ENCODE data around the gene LRBA.

LRBA gene

GRCh38 chr4:150874338-150875226 is 140.5 kb downstream of the LRBA start:
- no peak for DNase-seq (ENCODE audit: low read depth in 2 of 2)

DNA sequence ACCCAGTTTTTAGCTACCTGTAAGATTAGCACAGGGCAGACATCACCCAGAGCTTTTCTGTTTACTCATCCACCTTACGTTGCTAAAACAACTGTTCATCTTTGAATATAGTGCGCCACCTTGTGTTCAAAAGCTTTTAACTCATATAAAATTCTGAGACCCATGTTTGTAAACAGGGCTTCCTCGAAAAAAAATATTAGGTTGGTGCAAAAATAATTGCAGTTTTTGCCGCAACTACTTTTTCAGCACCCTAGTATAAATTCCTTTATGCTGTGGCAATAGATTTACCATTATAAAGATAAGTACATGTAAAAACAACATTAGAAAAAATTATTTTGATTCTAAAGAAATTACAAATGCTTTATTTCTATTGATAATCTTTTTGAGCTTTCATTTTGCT is 147.9 kb downstream of the LRBA start:
- no peak for DNase-seq (ENCODE audit: low read depth in 2 of 2)

- no peak for DNase-seq (ENCODE audit: low read depth in 2 of 2)
Measured at GRCh38 chr4:150863456-150863855, 151.6 kb downstream of the LRBA start.

DNA sequence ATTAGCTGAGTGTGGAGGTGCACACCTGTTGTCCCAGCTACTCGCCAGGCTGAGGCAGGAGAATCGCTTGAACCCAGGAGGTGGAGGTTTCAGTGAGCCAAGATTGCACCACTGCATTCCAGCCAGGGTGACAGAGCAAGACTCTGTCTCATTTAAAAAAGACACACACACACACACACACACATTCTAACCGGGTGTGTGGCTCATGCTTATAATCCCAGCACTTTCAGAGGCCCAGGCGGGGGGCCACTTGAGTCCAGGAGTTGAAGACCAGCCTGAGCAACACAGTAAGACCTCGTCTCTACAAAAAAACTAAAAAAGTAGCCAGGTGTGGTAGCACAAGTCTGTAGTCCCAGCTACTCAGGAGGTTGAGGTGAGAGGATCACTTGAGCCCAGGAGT is 152.3 kb downstream of the LRBA start:
- DNase-seq (ENCODE audit: low read depth in 2 of 2): no peak

DNA sequence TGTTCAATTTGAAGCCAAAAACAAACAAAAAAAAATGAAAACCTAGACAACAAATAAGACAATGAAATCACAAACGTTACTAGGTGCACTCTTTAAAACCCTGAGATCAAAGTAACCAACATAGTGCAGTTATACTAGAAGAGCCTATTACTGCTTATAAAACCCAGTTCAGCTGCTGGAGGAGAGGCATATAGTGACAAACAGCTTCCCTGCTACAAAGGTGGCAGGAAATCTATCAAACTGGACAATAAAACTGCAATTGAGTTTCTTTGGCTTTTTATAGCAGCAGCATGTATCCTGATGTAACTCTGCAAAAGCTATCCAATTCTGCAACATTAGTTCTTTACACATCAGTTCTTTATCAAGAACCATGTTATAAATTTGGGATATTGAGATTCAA is 155.6 kb downstream of the LRBA start:
- no peak for DNase-seq (ENCODE audit: low read depth in 2 of 2)

DNA sequence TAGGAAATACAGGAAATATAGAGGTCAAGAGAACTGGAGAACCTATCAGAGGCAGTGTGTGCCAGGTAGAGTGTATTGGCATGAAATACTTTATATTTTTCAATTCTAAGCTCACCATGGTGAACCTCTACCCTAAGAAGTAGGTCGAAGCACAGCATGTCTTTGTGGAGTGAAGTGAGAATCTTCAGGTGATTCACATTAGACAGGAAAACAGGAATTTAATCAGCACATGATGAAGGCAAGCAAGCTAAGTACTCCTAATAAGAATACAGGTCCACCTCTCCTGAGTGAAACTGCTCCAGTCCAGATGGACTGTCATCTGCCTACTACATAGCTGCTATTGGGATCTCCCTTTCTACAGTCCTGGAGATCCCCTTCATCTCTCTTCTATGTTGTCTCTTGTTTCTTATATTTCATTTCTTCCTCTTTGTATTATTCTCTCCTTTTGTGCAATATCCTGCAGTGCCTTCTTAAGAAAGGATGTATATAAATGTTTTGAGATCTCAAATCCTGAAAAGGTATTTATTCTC is 159.0 kb downstream of the LRBA start:
- no peak for DNase-seq (ENCODE audit: low read depth in 2 of 2)

- DNase-seq (ENCODE audit: low read depth in 2 of 2): no peak
Measured at GRCh38 chr4:150854600-150854999, 160.5 kb downstream of the LRBA start.

DNA sequence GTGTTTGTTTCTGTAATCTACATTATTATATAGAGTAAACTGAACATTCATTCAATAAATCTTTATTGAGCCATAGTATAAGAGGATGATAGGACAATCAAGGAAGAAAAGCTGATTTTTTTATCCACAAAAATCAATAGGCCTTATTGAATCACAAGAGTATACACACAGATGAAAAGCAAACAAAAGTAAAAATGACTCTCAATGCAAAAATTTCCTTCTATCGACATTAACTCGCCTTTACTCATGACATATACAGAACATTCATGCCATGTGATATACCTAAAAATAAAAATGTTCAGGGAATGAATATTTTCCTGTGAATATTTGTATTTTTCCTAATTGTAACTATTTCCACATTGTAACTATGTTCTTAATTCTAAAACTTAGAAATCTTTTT is 161.2 kb downstream of the LRBA start:
- DNase-seq (ENCODE audit: low read depth in 2 of 2): no peak

DNA sequence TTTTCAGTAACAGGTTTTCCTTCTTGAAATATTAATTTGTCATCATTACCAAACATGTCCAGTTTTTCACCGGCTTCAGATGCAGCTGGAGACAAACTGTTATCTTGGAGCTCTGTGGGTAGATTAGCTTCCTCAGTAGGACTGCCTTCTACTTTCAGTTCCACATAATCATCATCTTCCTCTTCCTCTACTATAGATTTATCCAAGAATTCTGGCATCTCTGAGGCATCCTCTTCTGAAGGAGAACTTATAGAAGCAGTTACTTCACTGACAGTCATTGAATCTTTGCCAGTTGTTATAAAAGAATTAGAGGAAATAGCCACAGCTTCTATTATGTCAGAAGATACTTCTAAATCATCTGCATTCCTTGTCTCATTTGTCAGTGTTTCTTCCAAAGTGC is 162.9 kb downstream of the LRBA start:
- no peak for DNase-seq (ENCODE audit: low read depth in 2 of 2)

DNA sequence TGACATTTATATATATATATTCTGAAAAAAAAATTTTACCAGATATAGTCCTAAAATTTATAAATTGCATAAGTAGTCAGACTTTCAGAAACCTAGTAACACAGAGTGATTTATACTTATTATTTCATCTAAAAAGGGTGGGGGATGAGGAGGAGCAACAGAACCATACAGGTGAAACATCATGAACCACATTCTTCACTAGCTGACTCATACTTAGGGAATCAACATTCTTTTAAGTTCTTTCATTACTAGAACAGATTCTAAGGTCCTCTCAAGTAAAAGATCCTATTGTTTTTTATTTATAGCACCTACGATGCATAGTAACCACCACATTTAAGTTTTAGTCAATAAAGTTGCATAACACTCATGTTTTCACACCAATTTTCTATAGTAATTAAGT is 166.1 kb downstream of the LRBA start:
- no peak for DNase-seq (ENCODE audit: low read depth in 2 of 2)

DNA sequence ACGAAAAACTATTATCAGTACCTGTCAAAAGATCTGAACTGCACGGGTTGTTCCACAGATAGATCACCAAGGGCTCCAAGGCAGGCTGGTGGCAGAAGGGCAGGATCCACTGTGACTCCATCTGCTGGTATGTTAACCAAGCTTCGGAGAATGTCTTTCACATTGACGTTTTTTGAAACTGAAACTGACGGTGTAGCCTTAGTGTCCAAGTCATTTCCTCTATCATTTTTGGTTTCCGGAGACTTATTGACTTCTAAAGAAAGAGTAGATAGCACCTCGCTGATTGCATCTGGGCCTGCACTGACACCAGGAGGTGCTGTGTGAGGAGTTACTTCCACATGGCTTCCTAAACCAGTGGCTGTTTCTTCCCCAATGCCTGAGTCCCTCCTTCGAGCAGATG is 186.9 kb downstream of the LRBA start:
- DNase-seq (ENCODE audit: low read depth in 2 of 2): peak; percentile 5 to 9

DNA sequence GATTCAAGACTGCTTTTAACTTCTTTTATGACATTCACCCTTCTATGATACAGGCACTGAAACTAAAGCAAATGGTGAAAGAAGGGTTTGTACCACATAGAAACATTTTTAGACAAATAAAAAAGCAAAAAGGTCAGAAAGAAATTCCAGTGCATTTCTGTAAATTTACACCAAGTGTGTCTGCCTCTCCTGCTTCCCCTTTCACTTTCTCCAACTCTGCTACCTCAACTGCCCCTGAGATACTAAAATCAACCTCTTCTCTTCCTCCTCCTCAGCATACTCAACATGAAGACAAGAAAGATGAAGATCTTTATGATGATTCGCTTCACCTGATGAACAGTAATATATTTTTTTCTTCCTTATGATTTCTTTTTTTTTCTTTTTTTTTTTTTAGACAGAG is 187.9 kb downstream of the LRBA start:
- DNase-seq (ENCODE audit: low read depth in 2 of 2): no peak

DNA sequence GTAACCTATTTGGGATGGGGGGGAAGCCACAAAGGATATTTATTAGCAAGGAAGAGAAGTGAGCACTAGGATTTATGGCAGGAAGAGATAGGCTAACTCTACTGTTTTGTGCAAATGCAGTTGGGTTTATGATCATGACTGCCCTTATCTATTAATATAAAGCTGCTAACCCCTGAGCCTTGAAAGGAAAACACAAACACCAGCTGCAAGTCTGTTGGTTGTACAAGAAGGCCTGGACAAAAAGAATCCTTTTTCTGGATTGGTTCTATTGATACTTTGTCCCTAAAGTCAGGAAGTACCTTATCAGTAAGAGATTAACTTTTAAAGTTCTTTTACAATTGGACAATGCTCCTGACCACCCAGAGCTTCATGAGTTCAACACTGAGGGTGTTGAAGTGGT is 188.8 kb downstream of the LRBA start:
- DNase-seq (ENCODE audit: low read depth in 2 of 2): no peak

- DNase-seq (ENCODE audit: low read depth in 2 of 2): no peak
Measured at GRCh38 chr4:150822407-150822806, 192.7 kb downstream of the LRBA start.

DNA sequence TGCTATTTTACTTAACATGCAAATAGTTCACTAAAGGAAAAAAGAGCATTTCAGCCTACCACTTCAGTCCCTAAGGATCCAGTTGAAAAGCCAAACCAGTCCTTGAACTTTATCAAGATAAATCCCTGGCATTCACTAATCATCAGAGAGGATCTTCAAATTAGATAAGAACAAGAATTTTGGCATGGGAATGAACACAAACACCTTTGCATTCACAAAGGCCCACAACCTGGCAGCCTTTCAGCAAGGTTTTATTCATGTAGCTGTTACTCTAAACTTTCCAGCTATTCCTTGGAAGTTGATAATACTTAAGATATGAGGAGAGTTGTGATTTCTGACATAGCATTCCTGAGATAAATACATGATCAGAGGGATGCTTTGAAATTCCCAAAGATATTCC is 193.4 kb downstream of the LRBA start:
- no peak for DNase-seq (ENCODE audit: low read depth in 2 of 2)

DNA sequence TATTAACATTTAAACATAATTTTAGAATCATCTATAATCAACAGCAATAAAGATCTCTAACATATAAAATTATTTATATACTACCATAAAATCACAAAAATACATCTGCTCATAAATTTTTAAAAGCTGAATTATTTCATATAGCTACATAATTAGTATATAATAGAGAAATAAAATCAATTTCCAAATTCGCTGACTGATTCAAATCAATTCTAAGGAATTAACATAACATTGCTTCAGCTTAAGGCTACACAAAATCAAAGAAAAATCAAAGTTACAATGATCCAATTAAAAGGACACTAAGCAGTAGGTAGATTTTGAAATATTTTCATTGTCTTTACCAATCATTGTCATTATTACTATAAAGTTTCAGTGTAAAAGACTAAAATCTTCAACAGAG is 194.7 kb downstream of the LRBA start:
- no peak for DNase-seq (ENCODE audit: low read depth in 2 of 2)

GRCh38 chr4:150818661-150819060 is 196.4 kb downstream of the LRBA start:
- no peak for DNase-seq (ENCODE audit: low read depth in 2 of 2)

DNA sequence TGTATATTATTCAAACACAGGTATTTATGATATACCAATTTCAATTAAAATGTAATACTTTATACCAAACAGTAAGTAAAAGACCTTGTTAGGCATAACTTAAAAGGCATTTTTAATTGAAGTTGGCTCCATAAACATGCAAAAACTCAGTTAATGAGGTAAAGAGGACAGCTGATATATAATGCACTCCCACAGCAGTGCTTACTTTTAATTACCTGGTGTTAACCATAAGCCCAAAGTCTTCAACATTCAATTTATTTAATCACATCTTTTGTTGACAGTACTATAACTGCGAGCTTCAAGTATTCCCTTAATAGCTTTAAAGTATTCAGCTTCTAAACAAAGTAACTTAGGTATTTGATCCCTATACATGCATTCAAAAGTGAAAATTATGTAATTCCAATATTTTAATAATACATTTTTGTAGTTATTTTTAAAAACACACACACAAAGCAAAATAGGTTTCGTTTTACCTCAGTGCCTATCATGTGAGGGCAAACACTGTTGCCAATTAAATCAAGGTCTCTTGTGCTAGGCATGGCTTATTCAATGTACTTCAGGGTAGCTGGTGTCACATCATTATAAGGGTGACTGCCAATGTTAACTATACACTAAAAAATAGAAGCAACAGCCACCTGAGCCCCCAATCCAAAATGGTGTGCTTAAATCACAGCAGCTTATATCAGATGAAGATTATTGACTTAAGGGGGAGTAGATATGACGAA is 197.1 kb downstream of the LRBA start:
- no peak for DNase-seq (ENCODE audit: low read depth in 2 of 2)

- DNase-seq (ENCODE audit: low read depth in 2 of 2): no peak
Measured at GRCh38 chr4:150817017-150817416, 198.1 kb downstream of the LRBA start.

GRCh38 chr4:150816491-150816890 is 198.6 kb downstream of the LRBA start:
- no peak for DNase-seq (ENCODE audit: low read depth in 2 of 2)

DNA sequence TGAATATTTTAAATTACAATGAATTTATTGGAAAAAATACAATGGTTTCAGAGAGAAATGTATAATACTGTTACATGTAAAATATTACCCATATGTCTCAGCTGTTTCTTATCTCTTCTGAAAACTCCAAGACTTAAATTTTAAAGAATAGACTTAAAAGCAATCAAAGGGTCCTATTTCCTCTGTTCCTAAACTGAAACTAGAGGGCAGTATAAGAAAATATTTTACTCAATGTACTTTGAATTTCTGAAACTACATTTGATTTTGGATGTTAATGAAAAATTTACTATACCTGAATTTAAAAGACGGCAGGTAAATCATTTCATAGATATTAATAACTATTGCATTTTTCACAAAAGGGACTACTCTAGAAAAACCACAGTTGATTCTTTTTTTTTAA is 200.2 kb downstream of the LRBA start:
- no peak for DNase-seq (ENCODE audit: low read depth in 2 of 2)

DNA sequence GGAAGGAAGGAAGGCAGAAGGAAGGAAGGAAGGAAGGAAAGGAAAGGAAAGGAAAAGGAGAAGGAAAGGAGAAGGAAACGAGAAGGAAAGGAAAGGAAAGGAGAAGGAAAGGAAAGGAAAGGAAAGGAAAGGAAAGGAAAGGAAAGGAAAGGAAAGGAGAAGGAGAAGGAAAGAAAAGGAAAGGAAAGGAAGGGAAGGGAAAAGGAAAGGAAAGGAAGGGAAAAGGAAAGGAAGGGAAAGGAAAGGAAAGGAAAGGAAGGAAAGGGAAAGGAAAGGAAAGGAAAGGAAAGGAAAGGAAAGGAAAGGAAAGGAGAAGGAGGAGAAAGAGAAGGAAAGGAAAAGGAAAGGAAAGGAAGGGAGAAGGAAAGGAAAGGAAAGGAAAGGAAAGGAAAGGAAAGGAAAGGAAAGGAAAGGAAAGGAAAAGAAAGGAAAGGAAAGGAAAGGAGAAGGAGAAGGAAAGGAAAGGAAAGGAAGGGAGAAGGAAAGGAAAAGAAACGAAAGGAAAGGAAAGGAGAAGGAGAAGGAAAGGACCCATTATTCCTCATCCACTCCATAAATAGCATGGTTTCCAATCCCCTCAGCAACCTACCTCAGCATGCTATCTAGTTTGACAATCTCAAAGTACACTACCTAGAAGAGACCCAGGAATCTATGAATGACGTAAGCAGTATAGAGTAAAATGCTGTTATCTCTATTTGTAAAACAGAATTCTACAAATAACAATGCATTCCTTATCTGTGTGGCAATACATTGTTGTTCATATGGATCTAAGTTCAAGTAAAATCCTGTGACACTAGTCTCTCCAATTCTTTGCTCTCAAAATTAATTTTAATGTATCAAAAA is 209.7 kb downstream of the LRBA start:
- no peak for DNase-seq (ENCODE audit: low read depth in 2 of 2)
